ENCODE measurements around the gene MAPK8.

- no peak for TF ChIP-seq CTCF (IDR thresholded peaks at IDR 0.05; ENCODE audit: insufficient read depth, low read length)
- TF ChIP-seq POLR2AphosphoS5 (IDR thresholded peaks at IDR 0.05; ENCODE audit: low read depth) = no peak
Measured at GRCh38 chr10:48454302-48455054, 148.0 kb downstream of the MAPK8 start.
